SK-MEL-5 (cell line): ENCODE results near the gene PDGFA. TPM values are rescaled to one million over a fixed set of nuclear protein-coding genes. Genes with fewer than 3 reads are reported as not detected.

ENCODE experiments used
- DNase-seq: peaks from one replicate; pipeline ENCODE4 v3.0.0-alpha.2; 2016; ENCODE audit warnings: low read depth, low spot score
- in situ Hi-C: cut with HindIII; loops from 2 replicates; pipeline ENCODE4 v1.10.0; 2016; ENCODE audit warnings: low sequenced_read_pairs, high pct_unique_total_duplicates, low pct_unique_long_range_greater_than_20kb
- total RNA-seq: library from RNA; depleted of rRNA; stranded (reverse); fragments of >200 nt; shearing (Covaris generic); gene quantifications from 2 replicates; pipeline ENCODE4 v1.2.3, GENCODE V29; 2014

PDGFA gene
- total RNA-seq, 1 experiment from 2014 or later: 2.9 TPM

DNA sequence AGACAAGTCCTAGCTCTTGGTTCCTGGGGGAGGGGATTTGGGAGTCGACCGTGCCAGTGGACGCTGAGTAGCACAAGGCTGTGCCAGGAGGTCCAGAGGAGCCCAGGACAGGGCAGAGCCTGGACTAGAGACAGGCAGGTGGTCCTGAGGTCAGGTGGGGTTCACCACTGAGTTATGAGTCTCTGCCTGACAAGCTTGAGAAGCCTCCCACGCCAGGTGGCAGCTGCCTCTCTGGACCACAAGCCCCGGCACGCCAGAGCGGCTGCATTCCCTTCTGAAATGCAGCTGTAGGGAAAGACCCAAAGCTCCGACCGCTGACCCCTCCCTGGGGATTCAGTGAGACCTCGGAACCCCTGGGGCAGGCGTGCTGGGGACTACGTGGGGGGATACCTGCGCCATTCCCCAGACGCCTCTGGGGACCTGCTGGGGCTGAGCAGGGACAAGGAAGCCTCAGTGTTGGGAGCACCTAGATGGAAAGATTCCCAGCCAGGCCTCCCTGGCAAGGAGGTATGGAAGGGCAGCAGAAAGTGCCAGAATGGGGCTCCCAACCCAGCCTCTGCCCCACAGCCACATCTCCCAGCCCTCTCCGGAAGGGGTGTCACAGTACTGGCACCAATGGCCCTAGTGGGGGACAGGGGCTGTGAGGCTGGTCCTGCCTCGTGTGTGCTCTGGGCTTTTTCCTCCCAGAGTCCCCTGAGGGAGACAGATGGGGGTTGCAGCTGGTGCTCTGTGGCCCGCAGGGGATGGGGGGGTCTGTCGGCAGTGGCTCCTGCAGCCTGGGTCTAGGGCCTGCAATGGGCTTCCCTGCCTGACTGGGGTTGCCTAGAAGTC, 29.0 kb downstream of the PDGFA start:
- in situ Hi-C loops: no loop called here
- DNase-seq: no peak

DNA sequence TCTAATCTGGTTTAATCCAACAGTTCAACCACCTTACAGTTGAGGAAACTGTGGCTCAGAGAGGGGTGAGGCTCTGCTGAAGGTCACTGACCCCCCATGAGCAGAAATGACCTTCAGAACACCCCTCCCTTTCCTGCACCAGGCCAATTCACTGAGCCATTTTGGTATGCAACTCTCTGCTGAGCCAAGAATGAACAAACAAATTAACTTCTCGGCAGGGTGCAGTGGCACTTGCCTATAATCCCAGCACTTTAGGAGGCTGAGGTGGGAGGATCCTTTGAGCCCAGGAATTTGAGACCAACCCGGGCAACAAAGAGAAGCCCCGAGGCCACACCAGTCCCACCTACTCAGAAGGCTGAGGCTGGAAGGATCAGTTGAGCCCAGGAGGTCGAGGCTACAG, 29.8 kb downstream of the PDGFA start:
- DNase-seq: no peak
- in situ Hi-C loops: no loop called here

DNA sequence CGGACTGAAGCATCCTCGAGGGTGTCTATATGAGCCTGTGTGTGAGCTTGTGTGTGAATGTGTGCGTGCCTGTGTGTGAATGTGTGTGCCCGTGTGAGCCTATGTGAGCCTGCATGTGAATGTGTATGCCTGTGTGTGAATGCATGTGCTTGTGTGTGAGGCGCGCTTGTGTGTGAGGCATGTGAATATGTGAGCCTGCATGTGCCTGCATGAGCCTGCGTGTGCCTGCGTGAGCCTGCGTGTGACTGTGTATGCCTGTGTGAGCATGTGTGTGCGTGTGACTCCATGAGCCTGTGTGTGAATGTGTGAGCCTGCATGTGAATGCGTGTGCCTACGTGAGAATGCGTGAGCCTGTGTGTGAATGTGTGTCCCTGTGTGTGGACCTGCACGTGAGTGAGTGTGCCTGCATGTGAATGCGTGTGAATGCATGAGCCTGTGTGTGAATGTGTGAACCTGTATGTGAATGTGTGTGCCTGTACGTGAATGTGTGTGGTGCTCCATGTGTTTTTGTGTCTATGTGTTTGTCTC, 33.4 kb downstream of the PDGFA start:
- in situ Hi-C loops: no loop called here
- no peak for DNase-seq

DNA sequence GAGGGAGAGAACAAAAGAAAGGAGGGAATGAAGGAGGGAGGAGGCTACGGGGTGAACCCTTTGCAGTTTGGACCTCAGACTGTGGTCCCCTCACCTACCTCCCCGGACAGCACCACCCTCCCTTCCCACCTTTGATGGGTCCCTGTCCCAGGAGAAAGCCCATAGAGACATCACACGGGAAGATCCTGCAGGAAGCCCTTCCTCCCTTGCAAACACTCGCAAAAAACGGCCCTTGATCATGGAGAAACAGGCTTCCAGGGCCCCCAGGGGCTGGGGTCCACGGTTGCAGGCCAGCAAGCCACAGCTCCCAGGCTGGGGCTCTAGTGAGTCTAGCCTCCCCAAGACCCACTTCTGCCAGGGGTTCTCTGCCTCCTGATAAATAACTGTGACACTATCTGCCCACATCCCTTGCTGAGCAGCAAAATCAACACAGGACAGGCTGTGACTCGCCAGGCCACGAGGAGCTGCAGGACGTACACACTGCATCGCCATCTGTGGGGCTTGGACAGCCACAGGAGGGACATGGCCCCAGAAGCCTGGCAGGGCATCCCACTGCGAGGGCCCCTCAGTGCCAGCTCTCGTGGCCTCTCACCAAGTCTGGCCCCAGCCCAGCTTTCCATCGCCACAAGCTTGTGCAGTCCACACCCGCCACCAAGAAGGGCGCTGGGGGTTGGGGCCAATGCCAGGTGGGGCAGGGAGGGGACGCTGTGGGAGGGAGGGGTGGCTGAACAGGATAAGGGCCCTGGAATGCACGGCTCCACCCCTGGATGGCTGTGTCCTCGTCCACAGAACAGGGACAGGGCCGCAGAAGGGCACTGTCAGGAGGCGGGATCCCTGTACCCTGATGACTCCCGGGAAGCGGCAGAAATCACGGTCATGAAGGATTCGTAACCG, 34.2 kb downstream of the PDGFA start:
- no peak for DNase-seq
- in situ Hi-C loops: no loop called here

DNA sequence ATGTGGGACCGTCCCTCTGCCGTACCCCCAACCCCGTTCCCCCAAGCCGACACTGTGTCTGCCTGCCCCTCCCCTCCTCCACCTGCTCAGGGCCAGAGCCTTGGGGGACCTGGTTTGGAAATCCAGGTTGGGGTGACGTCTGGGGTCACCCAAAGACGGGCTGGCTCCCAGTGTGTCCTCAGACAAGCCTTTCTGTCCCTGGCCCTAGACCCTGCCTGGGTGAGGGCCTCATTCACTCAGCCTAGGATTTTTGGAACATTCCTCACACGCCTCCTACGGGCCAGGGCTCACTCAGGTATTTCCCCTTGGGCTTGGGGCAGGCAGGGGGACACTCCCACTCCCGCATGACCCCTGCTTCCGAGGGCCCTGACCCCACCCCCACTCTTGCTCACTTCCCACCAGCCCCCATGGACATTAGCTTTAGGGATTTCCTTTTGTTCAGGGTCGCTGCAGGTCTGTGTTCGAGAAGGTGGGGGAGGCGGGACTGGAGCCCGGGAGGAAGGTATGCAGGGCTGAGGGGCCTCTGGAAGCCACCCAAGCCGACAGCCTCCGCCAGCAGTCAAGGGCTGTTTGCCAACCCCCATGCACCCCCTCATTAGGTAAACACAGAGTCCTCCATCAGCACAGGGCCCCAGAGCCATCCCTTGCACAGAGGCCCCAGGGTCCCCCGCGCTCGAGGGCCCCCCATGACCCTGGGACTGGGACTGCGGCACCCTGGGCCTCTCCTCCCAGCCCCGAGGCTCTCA, 35.1 kb downstream of the PDGFA start:
- in situ Hi-C loops: no loop called here
- DNase-seq: no peak

DNA sequence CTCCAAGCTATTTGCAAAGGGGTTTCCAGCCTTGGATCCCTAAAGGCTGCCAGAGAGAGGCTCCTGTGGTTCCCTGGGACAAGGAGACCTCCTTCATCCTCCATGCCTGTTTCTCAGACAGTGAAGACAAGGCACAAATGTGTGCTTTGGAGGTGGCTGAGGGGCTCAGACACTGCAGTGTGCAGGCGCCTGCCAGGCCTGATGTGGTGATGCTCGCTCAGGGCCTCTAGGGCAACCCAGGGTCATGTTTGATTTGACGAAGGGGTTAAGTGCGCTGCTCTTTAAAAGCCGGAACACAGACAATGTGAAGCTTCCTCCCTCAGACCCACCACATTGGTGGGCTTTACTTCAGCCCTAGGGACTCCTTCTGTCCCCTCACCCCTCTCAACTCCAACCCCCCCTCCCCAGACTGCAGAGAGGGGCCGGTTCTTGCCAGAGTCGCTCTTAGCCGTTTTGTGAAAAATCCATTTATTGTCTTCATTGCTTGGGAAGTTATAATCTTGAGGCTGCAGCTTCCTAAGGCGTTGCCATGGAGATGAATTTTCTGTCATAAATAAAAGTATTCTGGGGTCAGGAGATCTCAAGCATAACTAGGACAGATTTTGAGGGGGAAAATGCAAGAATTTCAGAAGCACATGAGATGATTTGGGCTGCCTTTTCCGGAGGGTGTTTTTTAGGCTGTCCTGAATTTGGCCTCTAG, 35.8 kb downstream of the PDGFA start:
- DNase-seq: no peak
- in situ Hi-C loops: no loop called here

DNA sequence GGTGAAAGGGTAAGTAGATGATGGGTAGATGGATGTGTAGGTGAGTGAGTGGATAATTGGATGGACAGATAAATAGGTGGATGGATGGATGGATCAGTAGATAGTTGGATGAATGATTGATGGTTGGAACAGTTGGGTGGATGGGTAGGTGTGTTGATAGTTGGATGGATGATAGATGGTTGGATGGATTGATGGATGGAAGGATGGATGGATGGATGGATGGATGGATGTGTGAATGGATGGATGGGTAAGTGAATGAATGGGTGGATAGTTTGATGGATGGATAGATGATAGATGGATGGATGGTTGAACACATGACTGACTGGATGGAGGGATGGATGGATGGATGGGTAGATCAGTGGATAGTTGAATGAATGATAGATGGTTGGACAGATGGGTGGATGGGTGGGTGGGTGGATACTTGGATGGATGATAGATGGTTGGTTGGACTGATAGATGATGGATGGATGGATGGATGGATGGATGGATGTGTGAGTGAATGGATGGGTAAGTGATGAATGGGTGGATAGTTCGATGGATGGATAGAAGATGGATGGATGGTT, 37.0 kb downstream of the PDGFA start:
- in situ Hi-C loops: no loop called here
- DNase-seq: no peak

DNA sequence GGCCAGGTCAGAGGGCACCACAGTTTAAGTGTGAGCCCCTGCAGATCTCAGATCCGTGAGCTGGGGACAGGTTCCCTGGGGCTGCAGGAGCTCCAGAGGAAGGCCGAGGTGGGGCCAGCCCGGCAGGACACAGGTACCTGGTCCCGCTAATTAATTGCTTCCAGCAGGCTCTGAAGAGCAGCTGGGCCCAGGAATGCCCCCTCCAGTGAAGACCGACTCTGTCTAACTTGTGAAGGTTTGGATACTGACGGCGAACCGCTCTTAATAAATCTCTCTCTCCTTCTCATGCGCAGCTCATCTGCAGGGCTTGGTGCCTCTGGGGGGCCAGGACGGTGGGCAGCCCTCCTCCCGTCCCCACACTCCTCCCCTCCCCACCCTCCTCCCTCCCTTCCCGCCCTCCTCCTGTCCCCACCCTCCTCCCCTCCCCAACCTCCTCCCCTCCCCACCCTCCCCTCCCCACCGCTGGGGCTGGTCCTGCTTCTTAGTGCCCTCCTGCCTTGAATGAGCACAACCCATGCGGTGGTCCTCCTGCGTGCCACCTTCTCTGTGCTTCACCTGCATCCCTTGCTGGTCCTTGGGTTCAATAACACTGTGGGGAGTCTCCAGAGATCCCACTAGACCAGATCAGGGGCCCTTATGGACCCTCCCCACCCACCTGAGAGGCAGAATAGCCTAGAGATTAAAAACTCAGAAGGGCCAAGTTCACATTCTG, 38.3 kb downstream of the PDGFA start:
- in situ Hi-C loops: no loop called here
- DNase-seq: no peak

DNA sequence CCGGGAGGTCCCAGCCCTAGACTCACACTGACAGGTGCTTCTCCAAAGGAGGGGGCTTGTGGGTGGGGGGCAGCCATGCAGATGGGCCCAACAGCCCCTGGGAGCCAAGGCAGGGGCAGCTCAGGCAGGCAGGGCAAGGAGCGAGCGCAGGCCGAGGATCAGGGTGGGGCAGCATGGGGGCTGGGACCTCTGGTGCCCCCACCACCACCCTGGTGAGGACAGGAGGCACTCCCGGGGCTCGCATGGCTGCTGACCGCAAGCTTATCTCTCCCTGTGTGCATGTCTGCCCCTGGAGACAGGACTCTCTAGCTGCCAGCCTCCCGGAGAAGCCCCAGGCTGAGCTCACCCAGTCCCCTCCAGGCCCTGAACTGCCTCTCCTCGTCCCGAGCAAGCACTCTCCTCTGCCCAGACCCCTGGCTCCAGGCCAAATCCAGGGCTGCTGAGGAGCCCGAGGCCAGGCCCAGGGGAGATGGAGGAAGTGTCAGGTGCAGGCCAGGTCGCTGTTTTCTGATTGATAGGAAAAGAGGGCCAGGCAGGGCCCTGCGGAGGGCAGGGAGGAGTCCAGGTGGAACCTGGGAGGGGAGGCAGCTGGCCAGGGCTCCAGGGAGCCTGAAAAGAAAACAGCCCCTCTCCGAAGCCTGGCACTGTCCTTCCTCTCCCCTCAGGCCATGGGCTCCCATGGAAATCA, 39.0 kb downstream of the PDGFA start:
- in situ Hi-C loops: no loop called here
- DNase-seq: no peak

DNA sequence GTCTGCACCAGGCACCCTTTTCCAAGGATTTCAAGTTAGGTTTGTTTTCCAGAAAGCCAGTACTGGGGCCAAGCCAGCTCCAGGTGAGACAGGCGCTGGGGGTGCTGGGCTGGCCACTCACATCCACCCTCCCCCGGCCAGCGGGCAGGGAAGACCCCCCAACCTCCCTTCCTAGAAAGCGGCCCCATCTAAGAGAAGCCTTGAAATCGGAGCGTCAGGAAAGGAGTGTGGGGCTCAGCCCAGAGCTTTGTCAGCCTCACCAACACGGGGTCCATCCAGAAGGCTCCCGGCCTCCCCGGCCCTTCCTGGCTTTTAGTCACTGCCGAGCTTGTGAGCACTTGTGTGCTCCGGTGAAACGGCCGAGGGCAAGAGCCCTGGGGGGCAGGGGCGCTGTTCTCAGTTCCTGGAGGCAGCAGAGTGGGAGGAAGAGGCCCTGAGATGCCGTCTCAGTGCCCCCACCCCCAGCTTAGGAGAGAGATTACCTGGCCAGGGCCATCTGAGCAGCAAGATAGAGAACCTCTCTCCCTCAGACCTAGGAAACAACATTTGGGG, 39.6 kb downstream of the PDGFA start:
- no peak for DNase-seq
- in situ Hi-C loops: no loop called here

DNA sequence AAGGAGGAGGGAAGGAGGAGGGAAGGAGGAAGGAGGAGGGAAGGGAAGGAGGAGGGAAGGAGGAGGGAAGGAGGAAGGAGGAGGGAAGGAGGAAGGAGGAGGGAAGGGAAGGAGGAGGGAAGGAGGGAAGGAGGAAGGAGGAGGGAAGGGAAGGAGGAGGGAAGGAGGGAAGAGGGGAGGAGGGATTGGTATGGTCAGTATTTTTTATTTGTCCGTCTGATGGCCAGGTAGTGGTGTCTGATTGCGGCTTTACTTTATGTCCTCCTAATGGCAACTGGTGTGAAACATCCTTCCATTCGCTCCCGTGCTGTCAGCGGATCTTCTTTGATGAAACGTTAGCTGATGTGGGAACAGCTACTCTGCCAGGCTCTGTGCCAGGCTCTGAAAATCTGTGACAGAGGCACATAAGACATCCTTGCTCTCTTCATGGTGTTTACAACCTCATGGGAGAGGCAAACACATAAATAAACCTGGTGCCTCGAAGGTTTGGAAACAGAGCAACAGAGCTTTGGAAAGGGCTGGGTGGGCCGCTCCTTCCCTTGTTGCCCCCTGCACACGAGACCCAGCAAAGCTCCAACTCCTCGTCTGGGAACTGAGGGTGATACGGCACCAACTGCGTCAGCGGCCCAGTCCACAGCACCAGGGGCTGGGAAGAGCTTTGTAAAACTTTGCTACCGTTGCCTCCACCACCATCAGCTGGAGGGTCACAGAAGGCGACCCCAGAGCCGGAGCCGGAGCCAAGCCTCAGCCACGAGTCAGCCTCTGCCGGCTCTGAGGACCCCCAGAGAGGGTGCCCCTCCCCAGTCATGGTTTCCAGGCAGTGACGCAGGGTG, 40.3 kb downstream of the PDGFA start:
- in situ Hi-C loops: no loop called here
- no peak for DNase-seq

DNA sequence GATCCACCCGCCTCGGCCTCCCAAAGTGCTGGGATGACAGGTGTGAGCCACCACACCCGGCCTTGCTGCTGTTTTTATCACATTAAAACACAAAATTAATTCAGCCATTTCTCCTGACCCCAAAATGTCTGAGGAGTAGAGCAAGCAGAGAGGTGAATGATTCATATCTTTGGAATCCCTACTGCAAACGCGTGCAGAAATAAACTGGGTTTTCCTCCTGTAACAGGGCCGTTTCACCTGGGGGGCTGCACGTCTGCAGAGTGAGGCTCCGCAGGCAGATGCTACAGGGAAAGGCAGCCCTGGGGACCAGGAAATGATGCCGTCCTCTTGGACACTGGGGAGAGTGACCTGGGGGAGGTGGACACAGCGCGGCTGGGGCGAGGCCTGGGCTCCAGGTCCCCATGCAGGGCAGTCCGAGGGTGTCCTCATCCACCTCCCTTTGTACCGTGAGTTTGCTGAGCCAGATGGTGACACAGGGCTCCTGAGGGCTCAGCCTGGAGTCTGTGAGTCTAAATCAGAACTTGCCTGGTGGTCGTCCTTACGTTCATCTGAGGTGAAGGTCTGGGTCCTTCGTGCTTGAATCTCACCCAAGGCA, 41.9 kb downstream of the PDGFA start:
- no peak for DNase-seq
- in situ Hi-C loops: no loop called here

DNA sequence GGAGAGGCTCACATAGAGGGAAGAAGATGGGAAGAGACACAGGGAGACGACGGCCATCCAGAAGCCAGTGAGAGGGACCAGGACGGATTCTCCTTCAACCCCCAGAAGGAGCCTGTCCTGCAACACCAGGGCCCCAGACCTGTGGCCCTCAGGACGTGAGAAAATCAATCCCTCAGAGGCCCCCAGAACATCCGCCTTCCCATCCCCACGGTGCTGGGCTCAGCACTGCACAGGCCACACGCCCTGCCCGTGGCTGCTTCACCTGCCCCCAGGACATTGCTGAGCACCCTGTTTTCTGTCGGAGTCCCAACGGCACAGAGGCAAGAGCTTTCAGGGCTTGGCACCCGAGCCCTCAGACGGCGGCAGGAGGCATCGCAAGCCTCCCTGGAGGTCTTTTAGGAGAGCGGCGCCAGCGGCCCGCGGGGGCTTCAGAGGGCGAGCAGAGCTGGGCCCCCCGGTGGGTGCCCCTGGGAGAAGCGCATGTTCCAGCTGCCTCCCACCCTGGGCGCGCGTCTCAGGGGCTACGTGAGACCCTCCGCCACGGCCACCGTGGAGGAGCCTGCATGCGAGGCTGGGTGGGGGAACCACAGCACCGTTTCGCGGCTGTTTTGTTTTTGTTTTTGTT, 42.8 kb downstream of the PDGFA start:
- in situ Hi-C loops: no loop called here
- no peak for DNase-seq

DNA sequence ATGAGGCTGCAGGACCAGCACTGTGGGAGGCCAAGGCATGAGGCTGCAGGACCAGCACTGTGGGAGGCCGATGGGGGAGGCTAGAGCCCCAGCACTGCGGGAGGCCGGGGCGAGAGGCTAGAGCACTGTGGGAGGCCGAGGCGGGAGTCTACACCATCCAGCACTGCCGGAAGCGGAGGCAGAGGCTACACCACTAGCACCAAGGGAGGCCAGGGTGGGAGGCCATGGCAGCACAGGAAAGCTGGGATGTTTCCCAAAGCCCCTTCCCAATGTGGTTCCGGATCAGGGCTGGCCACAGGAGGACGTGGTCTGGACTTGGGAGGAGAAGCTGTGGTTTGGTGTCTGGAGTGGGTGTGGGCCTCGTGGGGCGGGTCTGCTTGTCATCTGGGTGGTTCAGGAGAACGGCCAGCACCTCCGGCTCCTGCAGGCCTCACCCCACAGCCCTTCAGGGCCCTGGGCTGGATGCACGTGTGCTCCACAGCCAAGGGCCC, 43.6 kb downstream of the PDGFA start:
- in situ Hi-C loops: no loop called here

More for the DNA sequence above, 43.6 kb downstream of the PDGFA start:
- no peak for DNase-seq
